ENCODE data around the gene LPP.

LPP gene

DNA sequence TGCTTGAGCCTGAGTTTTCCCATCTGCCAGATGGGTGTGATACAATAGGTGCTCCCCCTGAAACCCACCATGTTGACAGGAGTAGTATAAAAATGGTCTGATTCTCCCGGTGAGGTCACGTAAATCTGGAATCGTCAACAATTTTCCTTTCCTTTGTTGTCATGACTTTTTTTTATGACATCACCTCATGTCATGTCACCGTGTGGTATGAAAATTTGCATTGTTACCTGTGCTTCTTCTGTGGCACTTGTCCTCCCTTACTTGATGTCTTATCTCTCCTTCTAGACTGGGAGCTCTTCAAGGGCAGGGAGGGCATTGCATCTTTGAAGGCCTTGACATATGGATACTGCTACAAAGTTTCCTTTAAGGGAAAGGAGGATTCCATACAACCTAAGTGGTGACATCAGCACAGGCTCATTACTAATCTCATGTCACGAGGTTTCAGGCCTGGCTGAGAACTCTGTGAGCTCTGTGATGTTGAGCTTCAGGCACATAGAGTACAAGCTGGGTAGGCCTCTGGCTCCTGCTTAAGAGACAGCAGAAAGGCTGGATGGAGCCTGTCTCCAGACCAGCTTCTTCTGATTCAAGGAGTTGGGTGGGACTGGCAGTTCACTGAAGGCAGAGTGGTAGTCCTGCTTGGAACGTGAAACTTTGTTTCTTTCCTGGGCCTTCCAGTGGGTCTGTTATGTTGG, 66.3 kb downstream of the LPP start:
- no peak for FAIRE-seq
- DNase-seq (ENCODE audit: insufficient read length, low spot score) = no peak
- TF ChIP-seq POLR2AphosphoS5 (IDR thresholded peaks at IDR 0.05; ENCODE audit: low read depth, low read length) (no peak), POLR2A (IDR thresholded peaks at IDR 0.05; ENCODE audit: low read depth, low read length) (no peak), POU2F2 (IDR thresholded peaks at IDR 0.05; ENCODE audit: low read depth, low read length) (no peak), TAF1 (IDR thresholded peaks at IDR 0.05; ENCODE audit: low read depth, low read length) (no peak), SPI1 (IDR thresholded peaks at IDR 0.05; ENCODE audit: low read depth, low read length) (no peak), PAX5 (IDR thresholded peaks at IDR 0.05; ENCODE audit: insufficient read depth, low read length, severe bottlenecking) (no peak)

DNA sequence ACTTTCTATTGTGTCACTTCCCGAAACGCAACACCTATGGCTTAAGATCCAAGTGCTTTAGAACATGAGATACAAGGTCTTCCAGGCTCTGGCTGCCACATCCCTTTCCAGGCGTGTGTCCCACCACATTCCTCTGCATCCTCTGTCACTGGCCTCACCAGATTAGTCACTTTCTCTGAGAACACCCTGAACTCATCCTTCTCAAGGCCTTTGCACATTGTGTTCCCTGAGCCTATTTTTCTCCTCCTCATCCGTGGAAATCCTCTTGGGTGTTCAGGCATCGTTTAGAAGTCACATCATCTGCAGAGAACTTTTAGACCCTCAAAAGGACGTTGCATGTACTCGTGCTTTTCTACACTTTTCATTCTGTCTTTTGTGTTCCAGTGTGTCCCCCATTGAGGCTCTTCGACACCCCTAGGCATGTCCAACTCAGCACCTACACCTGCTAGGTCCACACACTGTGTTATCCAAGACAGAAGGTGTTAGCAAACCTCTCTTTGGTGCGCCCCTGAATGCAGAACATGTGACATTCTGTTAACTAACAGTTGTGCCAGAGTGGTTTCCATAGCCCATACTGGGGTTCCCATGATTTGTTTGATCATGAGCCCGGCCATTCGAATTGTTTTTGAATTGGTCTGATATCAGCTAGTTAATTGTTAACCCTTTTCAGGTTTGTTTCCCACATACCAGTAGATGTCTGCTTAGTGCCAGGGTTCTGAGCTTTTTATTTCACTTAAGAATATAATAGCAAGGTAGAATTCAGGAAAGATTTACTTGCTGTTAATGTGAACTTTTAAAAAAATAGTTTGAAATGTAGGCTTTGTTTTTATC, 67.2 kb downstream of the LPP start:
- FAIRE-seq (no peak), DNase-seq (ENCODE audit: insufficient read length, low spot score) (no peak)
- no peak for TF ChIP-seq POLR2AphosphoS5 (IDR thresholded peaks at IDR 0.05; ENCODE audit: low read depth, low read length)
- TF ChIP-seq POU2F2 (IDR thresholded peaks at IDR 0.05; ENCODE audit: low read depth, low read length) = no peak
- no peak for TF ChIP-seq TAF1 (IDR thresholded peaks at IDR 0.05; ENCODE audit: low read depth, low read length)
- no peak for TF ChIP-seq POLR2A (IDR thresholded peaks at IDR 0.05; ENCODE audit: low read depth, low read length)
- no peak for TF ChIP-seq SPI1 (IDR thresholded peaks at IDR 0.05; ENCODE audit: low read depth, low read length)
- TF ChIP-seq PAX5 (IDR thresholded peaks at IDR 0.05; ENCODE audit: insufficient read depth, low read length, severe bottlenecking) = no peak

DNA sequence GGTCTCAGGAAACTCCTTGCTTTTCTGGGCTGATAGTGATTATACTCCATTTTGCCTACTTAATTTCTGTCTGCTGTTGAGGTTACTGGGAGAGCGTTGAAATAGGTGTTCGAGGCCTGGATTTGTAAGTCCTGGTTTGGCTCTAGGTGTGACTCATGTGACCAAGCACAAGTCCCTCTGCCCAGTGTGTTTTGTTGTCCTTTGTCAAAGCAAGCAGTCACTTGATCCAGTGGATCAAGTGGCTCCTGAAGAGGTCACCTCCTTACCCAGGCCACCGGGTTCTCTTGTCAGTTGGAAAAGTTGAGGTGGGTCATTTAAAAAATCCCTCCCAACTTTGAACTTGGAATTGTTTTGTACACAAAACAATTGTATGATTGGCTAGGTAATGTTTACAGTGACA, 70.0 kb downstream of the LPP start:
- FAIRE-seq (no peak), DNase-seq (ENCODE audit: insufficient read length, low spot score) (no peak)
- TF ChIP-seq SPI1 (IDR thresholded peaks at IDR 0.05; ENCODE audit: low read depth, low read length) (no peak), TAF1 (IDR thresholded peaks at IDR 0.05; ENCODE audit: low read depth, low read length) (no peak), POU2F2 (IDR thresholded peaks at IDR 0.05; ENCODE audit: low read depth, low read length) (no peak), PAX5 (IDR thresholded peaks at IDR 0.05; ENCODE audit: insufficient read depth, low read length, severe bottlenecking) (no peak), POLR2AphosphoS5 (IDR thresholded peaks at IDR 0.05; ENCODE audit: low read depth, low read length) (no peak), POLR2A (IDR thresholded peaks at IDR 0.05; ENCODE audit: low read depth, low read length) (no peak)

DNA sequence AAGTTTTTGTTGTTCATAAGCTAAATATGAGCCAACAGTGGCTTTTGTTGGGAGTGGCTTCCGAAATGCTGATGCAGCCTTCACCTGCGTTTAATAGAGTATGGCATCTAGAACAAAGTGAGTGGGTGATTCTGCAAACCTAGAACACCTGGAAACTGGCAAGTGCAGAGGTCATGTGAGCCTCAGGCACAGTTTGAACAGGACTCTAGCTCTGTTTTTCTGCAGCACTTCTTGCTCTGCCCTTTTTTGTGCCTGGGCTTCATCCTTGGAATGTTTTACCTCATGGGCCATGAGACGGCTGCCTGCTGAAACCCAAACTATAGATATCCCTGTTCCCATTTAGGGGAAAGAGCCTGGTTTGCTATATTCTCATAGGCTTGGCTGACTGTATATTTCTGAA, 73.5 kb downstream of the LPP start:
- no peak for FAIRE-seq
- no peak for DNase-seq (ENCODE audit: insufficient read length, low spot score)
- TF ChIP-seq POU2F2 (IDR thresholded peaks at IDR 0.05; ENCODE audit: low read depth, low read length) = no peak
- no peak for TF ChIP-seq PAX5 (IDR thresholded peaks at IDR 0.05; ENCODE audit: insufficient read depth, low read length, severe bottlenecking)
- no peak for TF ChIP-seq POLR2A (IDR thresholded peaks at IDR 0.05; ENCODE audit: low read depth, low read length)
- no peak for TF ChIP-seq SPI1 (IDR thresholded peaks at IDR 0.05; ENCODE audit: low read depth, low read length)
- no peak for TF ChIP-seq POLR2AphosphoS5 (IDR thresholded peaks at IDR 0.05; ENCODE audit: low read depth, low read length)
- TF ChIP-seq TAF1 (IDR thresholded peaks at IDR 0.05; ENCODE audit: low read depth, low read length) = no peak

DNA sequence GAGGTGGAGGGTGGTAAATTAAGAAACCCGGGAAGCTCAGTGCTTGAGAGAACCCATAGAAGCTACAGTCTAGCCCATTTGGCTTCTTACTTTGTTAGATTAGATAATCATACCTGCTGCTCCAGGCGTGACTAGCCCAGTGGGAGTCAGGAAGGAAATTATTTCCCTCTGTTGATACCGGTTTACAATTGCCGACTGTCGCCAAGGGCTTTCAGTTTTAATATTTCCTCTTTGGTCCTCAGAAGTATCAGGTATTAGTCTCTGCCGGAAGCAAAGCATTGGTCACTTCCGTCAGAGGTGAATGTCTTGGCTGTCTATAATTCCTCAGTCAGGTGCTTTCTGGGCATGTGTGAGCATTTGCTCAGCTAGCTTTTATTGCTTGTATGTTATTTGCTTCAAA, 75.2 kb downstream of the LPP start:
- DNase-seq (ENCODE audit: insufficient read length, low spot score) (no peak), FAIRE-seq (no peak)
- TF ChIP-seq POLR2AphosphoS5 (IDR thresholded peaks at IDR 0.05; ENCODE audit: low read depth, low read length) = no peak

DNA sequence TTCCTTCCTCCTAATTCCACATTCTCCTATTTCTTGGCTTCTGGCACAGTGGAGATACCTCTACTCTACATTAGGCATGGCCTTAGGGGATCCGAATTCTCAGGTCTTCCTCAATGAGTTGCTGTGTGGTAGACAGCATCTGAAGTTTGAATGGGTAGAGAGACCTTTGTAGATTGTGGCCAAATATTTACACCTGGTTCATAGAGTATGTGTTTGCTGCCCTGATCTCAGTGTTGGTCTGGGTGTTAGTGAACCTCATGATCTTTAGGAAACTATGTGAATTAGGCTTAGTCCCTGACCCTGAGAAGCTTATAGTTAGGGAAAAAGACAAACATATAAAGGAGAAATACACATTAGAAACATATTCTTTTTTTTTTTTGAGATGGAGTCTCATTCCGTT, 75.8 kb downstream of the LPP start:
- TF ChIP-seq TAF1 (IDR thresholded peaks at IDR 0.05; ENCODE audit: low read depth, low read length) (no peak), SPI1 (IDR thresholded peaks at IDR 0.05; ENCODE audit: low read depth, low read length) (no peak), POU2F2 (IDR thresholded peaks at IDR 0.05; ENCODE audit: low read depth, low read length) (no peak), POLR2A (IDR thresholded peaks at IDR 0.05; ENCODE audit: low read depth, low read length) (no peak), POLR2AphosphoS5 (IDR thresholded peaks at IDR 0.05; ENCODE audit: low read depth, low read length) (no peak), PAX5 (IDR thresholded peaks at IDR 0.05; ENCODE audit: insufficient read depth, low read length, severe bottlenecking) (no peak)
- no peak for DNase-seq (ENCODE audit: insufficient read length, low spot score)
- no peak for FAIRE-seq

DNA sequence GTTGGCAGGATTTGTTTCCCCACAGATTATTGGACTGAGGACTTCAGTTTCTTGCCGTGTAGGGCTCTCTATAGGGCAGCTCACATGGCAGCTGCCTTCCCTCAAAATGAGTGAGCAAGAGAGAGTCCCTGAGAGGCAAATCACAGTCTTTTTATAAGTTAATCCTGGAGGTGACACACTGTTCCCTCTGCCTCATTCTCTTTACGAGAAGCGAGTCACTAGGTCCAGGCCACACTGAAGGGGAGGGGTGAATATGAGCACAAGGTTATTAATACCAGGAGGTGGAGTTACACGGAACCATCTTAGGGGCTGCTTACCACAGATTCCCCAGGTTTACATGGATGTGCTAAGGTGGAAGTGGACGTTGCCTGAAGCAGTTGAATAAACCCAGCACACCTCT, 77.0 kb downstream of the LPP start:
- TF ChIP-seq SPI1 (IDR thresholded peaks at IDR 0.05; ENCODE audit: low read depth, low read length) (no peak), PAX5 (IDR thresholded peaks at IDR 0.05; ENCODE audit: insufficient read depth, low read length, severe bottlenecking) (no peak), TAF1 (IDR thresholded peaks at IDR 0.05; ENCODE audit: low read depth, low read length) (no peak), POLR2A (IDR thresholded peaks at IDR 0.05; ENCODE audit: low read depth, low read length) (no peak), POU2F2 (IDR thresholded peaks at IDR 0.05; ENCODE audit: low read depth, low read length) (no peak), POLR2AphosphoS5 (IDR thresholded peaks at IDR 0.05; ENCODE audit: low read depth, low read length) (no peak)
- DNase-seq (ENCODE audit: insufficient read length, low spot score) (no peak), FAIRE-seq (no peak)

DNA sequence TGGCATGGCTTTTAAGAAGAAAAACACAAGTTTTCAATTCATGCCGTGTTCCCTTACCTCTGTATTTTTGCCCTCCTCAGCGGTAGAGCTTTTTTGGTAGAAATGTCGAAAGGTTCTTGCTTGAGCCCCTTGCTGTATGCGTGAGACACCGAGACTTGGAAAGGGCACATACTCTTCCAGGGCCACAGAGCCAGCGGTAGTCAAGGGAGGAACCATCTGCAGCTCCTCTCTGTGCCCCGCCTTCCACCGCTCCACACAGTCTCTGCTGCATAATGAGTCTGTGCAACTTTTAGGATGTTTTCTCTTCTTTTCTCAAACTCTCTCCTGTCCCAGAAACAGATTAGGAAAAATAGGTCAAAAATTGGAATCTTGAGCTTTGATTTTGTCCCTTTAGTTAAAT, 77.5 kb downstream of the LPP start:
- FAIRE-seq (no peak), DNase-seq (ENCODE audit: insufficient read length, low spot score) (no peak)
- no peak for TF ChIP-seq POLR2AphosphoS5 (IDR thresholded peaks at IDR 0.05; ENCODE audit: low read depth, low read length)
- no peak for TF ChIP-seq PAX5 (IDR thresholded peaks at IDR 0.05; ENCODE audit: insufficient read depth, low read length, severe bottlenecking)
- TF ChIP-seq POLR2A (IDR thresholded peaks at IDR 0.05; ENCODE audit: low read depth, low read length) = no peak
- no peak for TF ChIP-seq SPI1 (IDR thresholded peaks at IDR 0.05; ENCODE audit: low read depth, low read length)
- no peak for TF ChIP-seq POU2F2 (IDR thresholded peaks at IDR 0.05; ENCODE audit: low read depth, low read length)
- TF ChIP-seq TAF1 (IDR thresholded peaks at IDR 0.05; ENCODE audit: low read depth, low read length) = no peak

DNA sequence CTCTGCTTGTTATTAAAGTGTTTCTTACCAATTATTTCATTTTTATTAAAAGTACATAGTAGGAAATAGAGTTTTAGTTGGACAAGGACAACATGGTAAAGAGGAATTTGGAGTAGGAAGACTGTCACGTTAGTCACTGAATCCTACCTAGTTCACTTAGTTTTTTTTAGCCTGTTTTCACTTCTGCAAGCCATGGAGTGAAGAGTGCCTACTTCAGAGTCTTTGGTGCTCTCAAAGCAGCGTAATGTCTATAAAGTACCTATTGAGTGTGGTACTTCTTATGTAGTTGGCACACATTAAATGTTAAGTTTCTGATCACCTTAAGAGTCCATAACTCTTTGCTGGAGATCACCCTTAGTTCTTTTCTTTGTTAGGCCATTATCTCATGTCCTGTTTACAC, 78.7 kb downstream of the LPP start:
- FAIRE-seq (no peak), DNase-seq (ENCODE audit: insufficient read length, low spot score) (no peak)
- TF ChIP-seq PAX5 (IDR thresholded peaks at IDR 0.05; ENCODE audit: insufficient read depth, low read length, severe bottlenecking) (no peak), POLR2A (IDR thresholded peaks at IDR 0.05; ENCODE audit: low read depth, low read length) (no peak), SPI1 (IDR thresholded peaks at IDR 0.05; ENCODE audit: low read depth, low read length) (no peak), TAF1 (IDR thresholded peaks at IDR 0.05; ENCODE audit: low read depth, low read length) (no peak), POLR2AphosphoS5 (IDR thresholded peaks at IDR 0.05; ENCODE audit: low read depth, low read length) (no peak), POU2F2 (IDR thresholded peaks at IDR 0.05; ENCODE audit: low read depth, low read length) (no peak)

Measured in GM12891 (cell line).